Left lobe of liver (tissue), 2 donors: ENCODE results near the gene ZMIZ2. TPM values are rescaled to one million over a fixed set of nuclear protein-coding genes. Genes with fewer than 3 reads are reported as not detected.
"Not testable (repeated sequence)": the region's sequence is repeated elsewhere in the genome, so short reads cannot be mapped to it uniquely, and the experiment has no call there.

ENCODE experiments used
- ATAC-seq: fragments of 200-7000 bp; cut with Tn5 transposase; one replicate; pipeline ENCODE4 v1.9.1; 2020; ENCODE audit warnings: mild to moderate bottlenecking, moderate library complexity
- DNase-seq: peaks from one replicate; pipeline ENCODE4 v3.0.0-alpha.2; 2020; ENCODE audit warnings: low spot score
- total RNA-seq: library from RNA; stranded (reverse); gene quantifications from one replicate; pipeline ENCODE4 v1.2.1, GENCODE V29; 2021
- donor health status: DM: no; HTN: no; CAD: no; lungs with moderate emphysema.
- donor health status: DM: no; HTN: yes; CAD: no.

Gene ZMIZ2
- 37.5 TPM for total RNA-seq

- ATAC-seq (peak; percentile 96), DNase-seq (peak; percentile 95)
Measured at GRCh38 chr7:44748045-44748947, at the start of gene ZMIZ2. TSS of gene ZMIZ2 (plus strand) at chr7:44748847. CDS start at chr7:44756250, 7,403 bp downstream.

DNA sequence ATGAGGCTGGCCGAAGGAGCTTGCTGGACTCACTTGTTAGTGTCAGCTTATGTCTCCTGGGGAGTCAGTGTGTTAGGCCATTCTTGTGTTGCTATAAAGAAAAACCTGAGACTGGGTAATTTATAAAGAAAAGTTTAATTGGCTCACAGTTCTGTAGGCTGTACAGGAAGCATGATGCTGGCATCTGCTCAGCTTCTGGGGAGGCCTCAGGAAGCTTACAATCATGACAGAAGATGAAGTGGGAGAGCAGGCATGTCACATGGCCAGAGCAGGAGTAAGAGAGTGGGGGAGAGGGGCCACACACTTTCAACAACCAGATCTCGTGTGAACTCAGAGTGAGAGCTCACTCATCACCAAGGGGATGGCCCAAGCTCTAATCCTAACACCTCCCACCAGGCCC lies 49.0 kb upstream of the ZMIZ2 start:
- ATAC-seq, DNase-seq: not testable (repeated sequence)

DNA sequence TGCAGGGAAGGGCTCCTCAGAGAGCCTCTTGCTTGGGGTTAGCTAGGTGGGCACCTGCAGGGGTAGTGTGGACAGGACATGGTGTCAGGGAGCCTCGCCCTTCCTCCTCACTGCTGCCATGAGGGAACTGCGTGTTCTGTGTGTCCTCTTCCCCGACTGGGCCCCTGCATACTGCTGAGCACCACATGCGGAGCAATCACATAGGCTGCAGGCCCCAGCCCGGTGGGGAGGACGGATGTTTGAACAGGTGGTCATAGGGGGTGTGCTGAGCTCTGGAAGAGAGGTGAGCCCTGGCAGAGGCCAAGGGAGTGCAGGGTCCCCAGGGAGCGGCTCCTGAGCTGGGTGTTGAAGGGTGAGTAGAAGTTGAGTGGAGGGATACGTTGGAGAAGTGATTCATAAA lies 48.3 kb upstream of the ZMIZ2 start:
- DNase-seq = no peak
- ATAC-seq = no peak

- not testable (repeated sequence) for ATAC-seq, DNase-seq
Measured at GRCh38 chr7:44703391-44703790, 45.3 kb upstream of the ZMIZ2 start.

GRCh38 chr7:44703921-44704320 lies 44.7 kb upstream of the ZMIZ2 start:
- ATAC-seq (no peak), DNase-seq (no peak)

DNA sequence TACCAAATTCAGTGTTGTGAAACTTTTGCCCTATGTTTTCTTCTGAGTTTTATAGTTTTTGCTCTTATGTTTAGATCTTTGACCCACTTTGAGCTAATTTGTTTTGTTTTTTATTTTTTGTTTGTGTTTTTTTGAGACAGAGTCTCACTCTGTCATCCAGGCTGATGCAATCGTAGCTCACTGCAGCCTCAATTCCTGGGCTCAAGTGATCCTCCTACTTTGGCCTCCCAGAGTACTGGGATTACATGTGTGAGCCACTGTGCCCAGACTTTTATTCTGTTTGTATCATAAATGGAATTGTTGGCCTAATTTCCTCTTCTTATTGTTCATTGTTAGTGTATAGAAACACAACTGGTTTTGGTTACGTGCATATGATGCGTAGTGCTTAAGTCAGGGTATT lies 43.2 kb upstream of the ZMIZ2 start:
- DNase-seq (no peak), ATAC-seq (no peak)

DNA sequence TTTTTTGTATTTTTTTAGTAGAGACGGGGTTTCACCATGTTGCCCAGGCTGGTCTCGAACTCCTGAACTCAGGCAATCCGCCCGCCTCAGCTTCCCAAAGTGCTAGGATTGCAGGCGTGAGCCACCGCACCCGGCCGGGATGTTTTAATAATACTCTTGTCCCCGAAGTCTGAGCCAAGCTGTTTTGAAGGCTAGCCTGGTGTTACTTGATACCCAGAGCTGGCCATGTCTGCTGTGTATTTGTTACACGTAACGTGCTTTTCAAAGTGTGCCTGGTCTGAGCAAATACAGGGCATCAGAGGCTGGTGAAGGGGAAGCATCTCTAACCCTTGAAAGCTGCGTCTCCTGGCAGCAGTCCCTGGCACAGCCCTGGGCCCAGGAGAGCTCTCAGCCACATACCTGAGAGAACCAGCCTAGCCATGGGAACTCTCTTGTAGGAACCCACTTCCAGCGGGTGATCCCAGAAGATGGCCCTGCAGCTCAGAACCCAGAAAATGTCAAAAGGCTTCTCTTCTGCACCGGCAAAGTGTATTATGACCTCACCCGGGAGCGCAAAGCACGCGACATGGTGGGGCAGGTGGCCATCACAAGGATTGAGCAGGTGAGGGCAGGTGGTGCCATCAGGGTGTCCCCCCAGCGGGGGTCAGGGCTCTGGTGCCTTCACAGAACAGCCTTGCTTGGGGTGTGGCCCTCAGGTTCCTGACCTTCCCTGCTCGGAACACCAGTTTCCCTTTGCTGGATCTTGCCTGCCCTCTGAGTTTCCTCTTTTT lies 41.7 kb upstream of the ZMIZ2 start:
- ATAC-seq (no peak), DNase-seq (no peak)

DNA sequence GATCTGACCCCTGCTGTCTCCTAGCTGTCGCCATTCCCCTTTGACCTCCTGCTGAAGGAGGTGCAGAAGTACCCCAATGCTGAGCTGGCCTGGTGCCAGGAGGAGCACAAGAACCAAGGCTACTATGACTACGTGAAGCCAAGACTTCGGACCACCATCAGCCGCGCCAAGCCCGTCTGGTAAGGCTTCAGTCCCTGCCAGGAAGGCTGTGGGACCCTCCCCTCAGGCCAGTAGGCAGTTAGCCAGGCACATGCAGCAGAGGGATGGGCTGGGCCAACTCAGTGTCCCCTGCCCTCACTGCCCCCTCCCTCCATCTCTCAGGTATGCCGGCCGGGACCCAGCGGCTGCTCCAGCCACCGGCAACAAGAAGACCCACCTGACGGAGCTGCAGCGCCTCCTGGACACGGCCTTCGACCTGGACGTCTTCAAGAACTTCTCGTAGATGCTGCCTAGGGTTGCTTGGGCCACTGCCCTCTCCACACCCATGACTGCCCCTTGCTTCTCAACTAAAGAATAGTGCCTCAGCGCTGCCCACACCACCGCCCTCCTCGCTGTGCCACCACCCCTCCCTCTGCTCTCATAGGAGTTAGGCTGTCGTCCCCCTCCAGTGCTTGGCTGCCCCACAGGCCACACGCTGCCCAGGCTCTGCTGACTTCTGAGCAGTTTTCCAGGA lies 41.0 kb upstream of the ZMIZ2 start:
- no peak for DNase-seq
- no peak for ATAC-seq

GRCh38 chr7:44709011-44709915 lies 39.4 kb upstream of the ZMIZ2 start:
- DNase-seq (no peak), ATAC-seq (no peak)

GRCh38 chr7:44709945-44710596 lies 38.6 kb upstream of the ZMIZ2 start:
- DNase-seq = no peak
- ATAC-seq = no peak

GRCh38 chr7:44711528-44711927 lies 37.1 kb upstream of the ZMIZ2 start:
- ATAC-seq (no peak), DNase-seq (no peak)

DNA sequence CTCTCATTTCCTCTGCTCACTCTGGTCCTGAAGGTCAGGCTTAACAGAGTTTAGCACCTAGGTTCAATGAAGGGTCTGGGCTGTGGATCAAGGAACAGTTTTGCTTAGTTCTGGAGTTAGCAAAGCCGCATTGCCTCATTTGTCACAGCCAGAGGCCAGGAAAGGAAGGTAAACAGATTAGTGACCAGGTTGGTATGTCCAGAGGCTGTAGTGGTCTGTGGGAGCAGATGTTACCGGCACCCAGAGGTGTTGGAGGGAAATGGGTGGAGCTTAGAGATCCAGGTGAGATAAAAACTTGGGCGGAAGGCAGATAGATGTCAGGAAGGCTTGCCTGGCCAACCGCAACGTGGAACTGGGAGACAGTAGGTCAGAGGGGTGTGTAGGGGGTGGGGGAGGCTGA lies 36.6 kb upstream of the ZMIZ2 start:
- ATAC-seq = peak; percentile 23
- no peak for DNase-seq

DNA sequence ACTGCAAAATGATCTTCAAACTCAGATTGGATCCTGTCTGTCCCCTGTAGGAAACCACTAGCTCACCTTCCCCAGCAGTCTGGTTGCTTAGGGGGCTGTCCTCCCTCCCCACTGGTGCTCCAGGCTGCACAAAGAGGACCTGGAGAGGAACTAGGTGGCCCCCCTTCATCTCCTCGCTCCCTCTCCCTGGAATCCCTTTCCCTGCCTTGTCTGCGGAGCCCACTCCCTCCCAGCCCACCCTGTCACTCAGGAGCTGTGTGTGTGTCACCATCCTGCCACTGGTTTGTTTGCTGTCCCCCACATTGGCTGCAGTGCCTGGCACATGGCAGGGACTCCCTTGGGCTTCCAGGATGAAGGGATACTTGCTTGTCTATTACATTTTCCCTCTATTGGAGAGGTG lies 35.5 kb upstream of the ZMIZ2 start:
- DNase-seq (no peak), ATAC-seq (no peak)

GRCh38 chr7:44713680-44714335 lies 34.8 kb upstream of the ZMIZ2 start:
- DNase-seq (no peak), ATAC-seq (no peak)

GRCh38 chr7:44716205-44716604 lies 32.4 kb upstream of the ZMIZ2 start:
- DNase-seq = no peak
- no peak for ATAC-seq

GRCh38 chr7:44720301-44720700 lies 28.3 kb upstream of the ZMIZ2 start:
- DNase-seq (no peak), ATAC-seq (no peak)

GRCh38 chr7:44724276-44724675 lies 24.4 kb upstream of the ZMIZ2 start:
- ATAC-seq = no peak
- no peak for DNase-seq

DNA sequence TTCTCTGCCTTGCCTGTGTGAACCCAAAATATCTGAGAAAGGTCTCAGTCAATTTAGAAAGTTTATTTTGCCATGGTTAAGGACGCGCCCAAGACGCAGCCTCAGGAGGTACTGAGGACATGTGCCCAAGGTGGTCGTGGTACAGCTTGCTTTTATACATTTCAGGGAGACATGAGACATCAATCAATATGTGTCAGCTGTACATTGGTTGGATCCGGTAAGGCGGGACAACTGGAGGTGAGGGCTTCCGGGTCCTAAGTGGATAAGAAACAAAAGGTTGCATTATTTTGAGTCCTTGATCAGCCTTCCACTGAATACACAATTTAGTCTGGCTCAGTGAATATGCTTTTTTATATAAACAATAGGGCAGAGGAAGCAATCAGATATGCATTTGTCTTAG lies 22.4 kb upstream of the ZMIZ2 start:
- ATAC-seq, DNase-seq: not testable (repeated sequence)
